Ascending aorta (tissue), 2 donors: ENCODE data around the gene KCNG1. TPM values are rescaled to one million over a fixed set of nuclear protein-coding genes. Genes with fewer than 3 reads are reported as not detected.

Experiments
- DNase-seq, 2 donors: peaks; one replicate each; pipeline ENCODE4 v3.0.0-alpha.2; 2019; ENCODE audit warnings: low spot score in 2 of 2
- H3K27ac ChIP-seq, 2 donors: fragments of 200-600 bp; sonication (generic); one replicate each; pipeline ENCODE4 v1.5.1; 2016 to 2017; ENCODE audit warnings: mild to moderate bottlenecking in 1 of 2
- H3K27me3 ChIP-seq: fragments of 200-600 bp; sonication (generic); one replicate; pipeline ENCODE4 v1.5.1; 2017
- H3K36me3 ChIP-seq, 2 donors: fragments of 200-600 bp; sonication (generic); one replicate each; pipeline ENCODE4 v1.5.1; 2016
- H3K4me1 ChIP-seq, 2 donors: fragments of 200-600 bp; sonication (generic); one replicate each; pipeline ENCODE4 v1.5.1; 2016 to 2017; ENCODE audit warnings: mild to moderate bottlenecking in 1 of 2
- H3K4me3 ChIP-seq, 2 donors: fragments of 200-600 bp; sonication (generic); one replicate each; pipeline ENCODE4 v1.5.1; 2016 to 2017; ENCODE audit warnings: mild to moderate bottlenecking in 1 of 2
- H3K9me3 ChIP-seq, 2 donors: fragments of 200-600 bp; sonication (generic); one replicate each; pipeline ENCODE4 v1.5.1; 2016
- CTCF ChIP-seq, 3 experiments: fragments of 200-600 bp in 2 of 3; fragments of 450-650 bp in 1 of 3; sonication (generic) in 2 of 3; IDR thresholded peaks; one replicate each; pipeline ENCODE4 v1.5.1; 2016 to 2019; ENCODE audit warnings: antibody characterized with exemption in 3 of 3, mild to moderate bottlenecking in 1 of 3, moderate library complexity in 1 of 3
- intact Hi-C: fragments of 100-400 bp; cut with DNase I; formaldehyde crosslinking; loops from one replicate; pipeline ENCODE4 v1.15.1; 2023
- total RNA-seq: library from RNA; depleted of rRNA; stranded (reverse); fragments of >200 nt; gene quantifications from one replicate; pipeline ENCODE4 v1.1.0, GENCODE V29; 2016

The KCNG1 gene
- total RNA-seq, 1 donor from 2014 or later = 6.6 TPM

- Histone ChIP-seq H3K27ac (no peak overlapping the region), H3K36me3 (no peaks in the 10 kb centered on the region), H3K9me3 (no peaks in the 10 kb centered on the region), H3K4me1 (no peaks in the 10 kb centered on the region), H3K4me3 (no peak overlapping the region), H3K27me3 (no peaks in the 10 kb centered on the region)
- DNase-seq = no peak
- no peak for TF ChIP-seq CTCF (IDR thresholded peaks at IDR 0.05)
- intact Hi-C loops = no loop called here
These were observed 9.2 kb downstream of the KCNG1 start for GRCh38 chr20:51013577-51014330.

DNA sequence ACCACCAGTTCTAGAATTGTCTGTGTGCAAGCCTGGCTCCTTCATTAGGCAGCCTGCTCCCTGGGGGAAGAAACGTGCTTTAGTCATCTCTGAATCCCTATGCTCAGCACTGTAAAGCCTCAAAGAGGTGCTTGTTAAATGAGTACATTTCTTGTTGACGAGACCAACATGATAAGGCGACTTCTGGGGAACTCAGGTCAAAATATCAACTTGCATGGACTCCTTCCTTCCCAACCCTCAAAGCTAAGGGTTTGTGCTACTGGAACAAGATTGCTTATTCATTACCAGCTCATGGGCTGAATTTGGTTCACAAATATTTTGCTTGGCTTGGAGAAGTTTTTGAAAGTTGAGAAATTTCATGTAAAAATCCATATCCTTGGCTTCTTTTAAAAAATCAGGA, 10.6 kb downstream of the KCNG1 start:
- H3K4me3 ChIP-seq = no peak overlapping the region
- no peaks in the 10 kb centered on the region for H3K36me3 ChIP-seq
- no peaks in the 10 kb centered on the region for H3K9me3 ChIP-seq
- H3K27me3 ChIP-seq = no peaks in the 10 kb centered on the region
- DNase-seq = no peak
- H3K27ac ChIP-seq = no peak overlapping the region
- H3K4me1 ChIP-seq = no peaks in the 10 kb centered on the region
- intact Hi-C loops = no loop called here
- no peak for TF ChIP-seq CTCF (IDR thresholded peaks at IDR 0.05)

GRCh38 chr20:51011479-51011878, 11.4 kb downstream of the KCNG1 start:
- Histone ChIP-seq H3K27ac (no peak overlapping the region), H3K4me3 (no peak overlapping the region), H3K27me3 (no peaks in the 10 kb centered on the region), H3K36me3 (no peaks in the 10 kb centered on the region), H3K4me1 (no peaks in the 10 kb centered on the region), H3K9me3 (no peaks in the 10 kb centered on the region)
- no peak for DNase-seq
- intact Hi-C loops = no loop called here
- TF ChIP-seq CTCF (IDR thresholded peaks at IDR 0.05) = no peak

- H3K9me3 ChIP-seq = no peaks in the 10 kb centered on the region
- intact Hi-C loops = no loop called here
- H3K27ac ChIP-seq = no peak overlapping the region
- no peaks in the 10 kb centered on the region for H3K4me1 ChIP-seq
- no peaks in the 10 kb centered on the region for H3K36me3 ChIP-seq
- DNase-seq = no peak
- H3K4me3 ChIP-seq = no peak overlapping the region
- TF ChIP-seq CTCF (IDR thresholded peaks at IDR 0.05) = no peak
- H3K27me3 ChIP-seq = no peaks in the 10 kb centered on the region
These were observed 12.0 kb downstream of the KCNG1 start for GRCh38 chr20:51010932-51011331.

DNA sequence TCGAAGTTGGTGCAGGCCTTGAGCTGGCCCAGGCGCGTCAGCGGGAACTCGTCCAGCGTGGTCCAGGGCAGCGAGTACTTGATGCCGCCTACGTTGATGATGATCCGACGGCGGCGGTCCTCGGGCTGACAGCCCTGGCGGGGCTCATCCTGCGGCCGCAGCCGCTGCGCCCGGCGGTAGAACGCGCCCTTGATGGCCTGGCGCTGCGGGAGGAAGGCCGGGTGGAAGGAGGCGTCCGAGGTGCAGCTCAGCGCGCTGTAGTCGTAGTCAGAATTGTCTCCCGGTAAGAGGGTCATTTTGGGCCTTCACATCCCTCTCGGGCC, 12.9 kb downstream of the KCNG1 start:
- Histone ChIP-seq H3K27me3 (no peaks in the 10 kb centered on the region), H3K4me3 (no peak overlapping the region), H3K9me3 (no peaks in the 10 kb centered on the region), H3K4me1 (no peaks in the 10 kb centered on the region), H3K27ac (no peak overlapping the region), H3K36me3 (no peaks in the 10 kb centered on the region)
- DNase-seq = no peak
- intact Hi-C loops = no loop called here
- no peak for TF ChIP-seq CTCF (IDR thresholded peaks at IDR 0.05)
